Measurements from ENCODE around the gene PPIL6.

GRCh38 chr6:109429496-109429895 lies 10.9 kb downstream of the PPIL6 start:
- TF ChIP-seq CTCF (conservative IDR thresholded peaks at IDR 0.05; ENCODE audit: low read depth, low read length) (no peak), EZH2 (IDR thresholded peaks at IDR 0.05; ENCODE audit: low read length, unreplicated experiment) (no peak)
